Neural progenitor cell (in vitro differentiated cells): ENCODE measurements around the gene KLHDC4. TPM values are rescaled to one million over a fixed set of nuclear protein-coding genes. Genes with fewer than 3 reads are reported as not detected.

ENCODE experiments used
- DNase-seq: peaks from one replicate; pipeline ENCODE4 v3.0.0-alpha.2; 2016; ENCODE audit warnings: low spot score
- H2AFZ ChIP-seq: fragments of 200-600 bp; sonication (generic); replicated peaks from 2 replicates; pipeline ENCODE4 v1.6.1; 2016; ENCODE audit warnings: antibody characterized with exemption
- H3F3A ChIP-seq: fragments of 200-600 bp; sonication (generic); 2 replicates; pipeline ENCODE4 v1.6.1; 2016; ENCODE audit warnings: antibody characterized with exemption, low read depth
- H3K27ac ChIP-seq: fragments of 200-600 bp; sonication (generic); 2 replicates; pipeline ENCODE4 v1.5.1; 2016; ENCODE audit warnings: mild to moderate bottlenecking
- H3K27me3 ChIP-seq: fragments of 200-600 bp; sonication (generic); 2 replicates; pipeline ENCODE4 v1.6.1; 2016; ENCODE audit warnings: mild to moderate bottlenecking, moderate library complexity
- H3K36me3 ChIP-seq: fragments of 200-600 bp; sonication (generic); 2 replicates; pipeline ENCODE4 v1.5.1; 2016
- H3K4me1 ChIP-seq: fragments of 200-600 bp; sonication (generic); 2 replicates; pipeline ENCODE4 v1.6.1; 2016; ENCODE audit warnings: mixed run types
- H3K4me2 ChIP-seq: fragments of 200-600 bp; sonication (generic); 2 replicates; pipeline ENCODE4 v1.6.1; 2016
- H3K4me3 ChIP-seq: fragments of 200-600 bp; sonication (generic); 2 replicates; pipeline ENCODE4 v1.5.1; 2016
- H3K79me2 ChIP-seq: fragments of 200-600 bp; sonication (generic); 2 replicates; pipeline ENCODE4 v1.6.1; 2016; ENCODE audit warnings: low read depth
- H3K9ac ChIP-seq: fragments of 200-600 bp; sonication (generic); 2 replicates; pipeline ENCODE4 v1.6.1; 2016
- H3K9me3 ChIP-seq: fragments of 200-600 bp; sonication (generic); 2 replicates; pipeline ENCODE4 v1.5.1; 2016; ENCODE audit warnings: low read depth
- H4K20me1 ChIP-seq: fragments of 200-600 bp; sonication (generic); 2 replicates; pipeline ENCODE4 v1.6.1; 2016; ENCODE audit warnings: low read depth
- H3K27ac Mint-ChIP-seq: 3 replicates; pipeline ENCODE4 v1.8.0; 2021; ENCODE audit warnings: mixed read lengths
- H3K27me3 Mint-ChIP-seq: 2 replicates; pipeline ENCODE4 v1.8.0; 2022; ENCODE audit warnings: low read depth, mild to moderate bottlenecking, inconsistent platforms, moderate library complexity, mixed read lengths; ENCODE audit not compliant: insufficient read depth
- H3K36me3 Mint-ChIP-seq: 3 replicates; pipeline ENCODE4 v1.8.0; 2021; ENCODE audit warnings: mixed read lengths
- H3K4me1 Mint-ChIP-seq: 3 replicates; pipeline ENCODE4 v1.8.0; 2021; ENCODE audit warnings: mixed read lengths
- H3K4me3 Mint-ChIP-seq: 3 replicates; pipeline ENCODE4 v1.8.0; 2021; ENCODE audit warnings: mild to moderate bottlenecking, moderate library complexity, mixed read lengths
- H3K9me3 Mint-ChIP-seq: 3 replicates; pipeline ENCODE4 v1.8.0; 2020; ENCODE audit warnings: mixed read lengths
- CTCF ChIP-seq: fragments of 200-600 bp; sonication (generic); IDR thresholded peaks from 2 replicates; pipeline ENCODE4 v1.5.1; 2017; ENCODE audit warnings: antibody characterized with exemption, mild to moderate bottlenecking
- EZH2 ChIP-seq: fragments of 200-600 bp; sonication (generic); IDR thresholded peaks from 2 replicates; pipeline ENCODE4 v1.6.1; 2017; ENCODE audit warnings: antibody characterized with exemption, mild to moderate bottlenecking, moderate library complexity
- EZH2phosphoT487 ChIP-seq: fragments of 200-600 bp; sonication (generic); IDR thresholded peaks from 2 replicates; pipeline ENCODE4 v1.6.1; 2017; ENCODE audit warnings: antibody characterized with exemption
- total RNA-seq: library from RNA; depleted of rRNA; stranded (reverse); fragments of >200 nt; gene quantifications from 2 replicates; pipeline ENCODE4 v1.2.3, GENCODE V29; 2015; ENCODE audit warnings: low replicate concordance

KLHDC4 gene
- total RNA-seq, 1 donor from 2014 or later = 19.2 TPM

- no peak for DNase-seq
- H3K4me1 Mint-ChIP-seq = no peaks in the 10 kb centered on the region
- H3K4me3 ChIP-seq = no peak overlapping the region
- no peak overlapping the region for H3K9ac ChIP-seq
- peaks cover 2% of the 10 kb centered on the region for H3F3A ChIP-seq
- peaks cover 5% of the 10 kb centered on the region for H3K27me3 Mint-ChIP-seq
- H3K79me2 ChIP-seq = no peaks in the 10 kb centered on the region
- no peak overlapping the region for H3K4me3 Mint-ChIP-seq
- H3K27ac ChIP-seq = no peak overlapping the region
- H3K9me3 Mint-ChIP-seq = no peaks in the 10 kb centered on the region
- no peaks in the 10 kb centered on the region for H4K20me1 ChIP-seq
- H3K27ac Mint-ChIP-seq = peak overlapping the region; percentile 76
- H3K36me3 Mint-ChIP-seq = no peaks in the 10 kb centered on the region
- TF ChIP-seq CTCF (no peak), EZH2phosphoT487 (no peak), EZH2 (no peak)
- H3K27me3 ChIP-seq = no peaks in the 10 kb centered on the region
- no peaks in the 10 kb centered on the region for H3K36me3 ChIP-seq
- H3K4me1 ChIP-seq = no peaks in the 10 kb centered on the region
- H3K9me3 ChIP-seq = no peaks in the 10 kb centered on the region
- no peak overlapping the region for H3K4me2 ChIP-seq
- H2AFZ ChIP-seq = no peak overlapping the region
These were observed 34.7 kb upstream of the KLHDC4 start for GRCh38 chr16:87800497-87800896.

- H3K27ac Mint-ChIP-seq = no peak overlapping the region
- peaks cover 6% of the 10 kb centered on the region for H3K27me3 Mint-ChIP-seq
- H4K20me1 ChIP-seq = no peaks in the 10 kb centered on the region
- H3K27me3 ChIP-seq = no peaks in the 10 kb centered on the region
- H3F3A ChIP-seq = peaks cover 2% of the 10 kb centered on the region
- H3K4me3 ChIP-seq = no peak overlapping the region
- TF ChIP-seq EZH2phosphoT487 (no peak), EZH2 (no peak), CTCF (no peak)
- H3K36me3 ChIP-seq = no peaks in the 10 kb centered on the region
- H2AFZ ChIP-seq = no peak overlapping the region
- H3K9ac ChIP-seq = no peak overlapping the region
- no peaks in the 10 kb centered on the region for H3K9me3 ChIP-seq
- H3K9me3 Mint-ChIP-seq = no peaks in the 10 kb centered on the region
- H3K79me2 ChIP-seq = no peaks in the 10 kb centered on the region
- H3K4me1 Mint-ChIP-seq = peaks cover 10% of the 10 kb centered on the region
- no peaks in the 10 kb centered on the region for H3K4me1 ChIP-seq
- H3K36me3 Mint-ChIP-seq = no peaks in the 10 kb centered on the region
- no peak overlapping the region for H3K27ac ChIP-seq
- DNase-seq = no peak
- no peak overlapping the region for H3K4me2 ChIP-seq
- H3K4me3 Mint-ChIP-seq = no peak overlapping the region
These were observed 29.6 kb upstream of the KLHDC4 start for GRCh38 chr16:87795336-87795735.

- Histone ChIP-seq H3K9me3 (no peaks in the 10 kb centered on the region), H4K20me1 (no peaks in the 10 kb centered on the region), H3K36me3 (no peaks in the 10 kb centered on the region), H3K4me2 (no peak overlapping the region), H2AFZ (no peak overlapping the region), H3K27ac (no peak overlapping the region), H3K4me3 (no peak overlapping the region), H3K4me1 (no peaks in the 10 kb centered on the region), H3K27me3 (no peaks in the 10 kb centered on the region), H3F3A (peaks cover 2% of the 10 kb centered on the region), H3K9ac (no peak overlapping the region), H3K79me2 (no peaks in the 10 kb centered on the region)
- TF ChIP-seq EZH2 (no peak), CTCF (no peak), EZH2phosphoT487 (no peak)
- H3K9me3 Mint-ChIP-seq = no peaks in the 10 kb centered on the region
- H3K36me3 Mint-ChIP-seq = no peaks in the 10 kb centered on the region
- H3K27me3 Mint-ChIP-seq = peaks cover 6% of the 10 kb centered on the region
- H3K4me1 Mint-ChIP-seq = peaks cover 10% of the 10 kb centered on the region
- no peak overlapping the region for H3K27ac Mint-ChIP-seq
- no peak overlapping the region for H3K4me3 Mint-ChIP-seq
- DNase-seq = no peak
These were observed 28.8 kb upstream of the KLHDC4 start for GRCh38 chr16:87794485-87795078.
